ENCODE measurements around the gene TSPAN19.

DNA sequence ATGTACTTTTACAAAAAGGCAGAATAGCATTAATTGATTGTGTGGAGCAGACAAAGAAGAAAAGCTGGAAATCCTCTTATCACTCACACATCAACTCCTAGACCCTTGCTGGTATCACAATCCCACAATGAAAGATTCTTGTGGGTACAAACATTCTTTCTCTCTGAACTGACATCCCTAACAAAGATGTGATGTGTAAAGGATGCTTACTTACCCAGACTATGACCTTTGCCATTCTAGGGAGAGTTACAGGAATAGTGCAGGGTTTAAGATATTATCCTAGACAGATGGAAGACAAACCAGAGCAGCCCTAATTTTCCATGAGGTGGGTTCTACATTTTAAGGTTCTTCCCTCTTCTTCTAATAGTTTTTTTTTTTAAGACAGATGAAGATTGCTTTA is 63.1 kb downstream of the TSPAN19 start:
- TF ChIP-seq GABPA (IDR thresholded peaks at IDR 0.05; ENCODE audit: low read depth), result no peak
- TF ChIP-seq, protein P1, sequence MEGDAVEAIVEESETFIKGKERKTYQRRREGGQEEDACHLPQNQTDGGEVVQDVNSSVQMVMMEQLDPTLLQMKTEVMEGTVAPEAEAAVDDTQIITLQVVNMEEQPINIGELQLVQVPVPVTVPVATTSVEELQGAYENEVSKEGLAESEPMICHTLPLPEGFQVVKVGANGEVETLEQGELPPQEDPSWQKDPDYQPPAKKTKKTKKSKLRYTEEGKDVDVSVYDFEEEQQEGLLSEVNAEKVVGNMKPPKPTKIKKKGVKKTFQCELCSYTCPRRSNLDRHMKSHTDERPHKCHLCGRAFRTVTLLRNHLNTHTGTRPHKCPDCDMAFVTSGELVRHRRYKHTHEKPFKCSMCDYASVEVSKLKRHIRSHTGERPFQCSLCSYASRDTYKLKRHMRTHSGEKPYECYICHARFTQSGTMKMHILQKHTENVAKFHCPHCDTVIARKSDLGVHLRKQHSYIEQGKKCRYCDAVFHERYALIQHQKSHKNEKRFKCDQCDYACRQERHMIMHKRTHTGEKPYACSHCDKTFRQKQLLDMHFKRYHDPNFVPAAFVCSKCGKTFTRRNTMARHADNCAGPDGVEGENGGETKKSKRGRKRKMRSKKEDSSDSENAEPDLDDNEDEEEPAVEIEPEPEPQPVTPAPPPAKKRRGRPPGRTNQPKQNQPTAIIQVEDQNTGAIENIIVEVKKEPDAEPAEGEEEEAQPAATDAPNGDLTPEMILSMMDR (IDR thresholded peaks at IDR 0.05; ENCODE audit: insufficient read depth, low read length), result no peak
- TF ChIP-seq, protein P2, sequence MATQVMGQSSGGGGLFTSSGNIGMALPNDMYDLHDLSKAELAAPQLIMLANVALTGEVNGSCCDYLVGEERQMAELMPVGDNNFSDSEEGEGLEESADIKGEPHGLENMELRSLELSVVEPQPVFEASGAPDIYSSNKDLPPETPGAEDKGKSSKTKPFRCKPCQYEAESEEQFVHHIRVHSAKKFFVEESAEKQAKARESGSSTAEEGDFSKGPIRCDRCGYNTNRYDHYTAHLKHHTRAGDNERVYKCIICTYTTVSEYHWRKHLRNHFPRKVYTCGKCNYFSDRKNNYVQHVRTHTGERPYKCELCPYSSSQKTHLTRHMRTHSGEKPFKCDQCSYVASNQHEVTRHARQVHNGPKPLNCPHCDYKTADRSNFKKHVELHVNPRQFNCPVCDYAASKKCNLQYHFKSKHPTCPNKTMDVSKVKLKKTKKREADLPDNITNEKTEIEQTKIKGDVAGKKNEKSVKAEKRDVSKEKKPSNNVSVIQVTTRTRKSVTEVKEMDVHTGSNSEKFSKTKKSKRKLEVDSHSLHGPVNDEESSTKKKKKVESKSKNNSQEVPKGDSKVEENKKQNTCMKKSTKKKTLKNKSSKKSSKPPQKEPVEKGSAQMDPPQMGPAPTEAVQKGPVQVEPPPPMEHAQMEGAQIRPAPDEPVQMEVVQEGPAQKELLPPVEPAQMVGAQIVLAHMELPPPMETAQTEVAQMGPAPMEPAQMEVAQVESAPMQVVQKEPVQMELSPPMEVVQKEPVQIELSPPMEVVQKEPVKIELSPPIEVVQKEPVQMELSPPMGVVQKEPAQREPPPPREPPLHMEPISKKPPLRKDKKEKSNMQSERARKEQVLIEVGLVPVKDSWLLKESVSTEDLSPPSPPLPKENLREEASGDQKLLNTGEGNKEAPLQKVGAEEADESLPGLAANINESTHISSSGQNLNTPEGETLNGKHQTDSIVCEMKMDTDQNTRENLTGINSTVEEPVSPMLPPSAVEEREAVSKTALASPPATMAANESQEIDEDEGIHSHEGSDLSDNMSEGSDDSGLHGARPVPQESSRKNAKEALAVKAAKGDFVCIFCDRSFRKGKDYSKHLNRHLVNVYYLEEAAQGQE (IDR thresholded peaks at IDR 0.05; ENCODE audit: insufficient replicate concordance, low read depth), result no peak
- TF ChIP-seq POLR2AphosphoS5 (IDR thresholded peaks at IDR 0.05; ENCODE audit: low read depth), result no peak

Measured in HL-60 (cell line).